ENCODE measurements around the gene IKBIP. TPM values are rescaled to one million over a fixed set of nuclear protein-coding genes. Genes with fewer than 3 reads are reported as not detected.

IKBIP gene
- total and polyA plus RNA-seq, 9 of the 15 experiments (the other 6 are each of a cell fraction or from before 2014, with no cell fraction given) = 3.3 to 19.5 (median 14.9) TPM

DNA sequence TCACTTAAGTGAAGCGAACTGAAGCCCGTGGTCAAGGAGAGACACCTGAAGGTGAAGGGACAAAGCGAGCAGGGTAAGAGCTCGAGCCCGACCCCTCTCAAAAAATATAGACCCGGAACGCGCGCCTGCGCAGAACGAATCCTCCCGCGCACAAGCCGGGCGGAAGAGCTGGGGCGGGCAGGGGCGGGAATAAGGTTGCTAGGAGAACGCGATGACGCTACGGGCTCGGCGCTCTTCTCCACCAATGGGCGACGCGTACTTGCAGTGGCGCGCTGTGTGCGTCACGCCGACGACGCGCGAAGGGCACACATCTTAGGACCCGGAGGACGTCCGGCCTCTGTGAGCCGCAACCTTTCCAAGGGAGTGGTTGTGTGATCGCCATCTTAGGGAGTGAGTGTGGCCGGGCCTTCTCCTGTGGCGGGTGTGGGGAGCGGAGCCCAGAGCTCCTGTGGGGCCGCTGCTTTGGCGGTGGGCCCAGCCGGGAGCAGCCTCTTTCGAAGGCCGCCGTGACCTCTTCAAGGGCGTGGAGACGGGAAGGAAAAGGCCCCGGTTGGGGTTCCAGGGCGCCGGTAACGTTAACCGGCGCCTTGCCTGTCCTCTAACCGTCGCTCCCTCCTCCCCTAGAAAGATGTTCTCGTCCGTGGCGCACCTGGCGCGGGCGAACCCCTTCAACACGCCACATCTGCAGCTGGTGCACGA, 51.1 kb downstream of the IKBIP start, which contains the start of gene SLC25A3 (continued):
- TF ChIP-seq AFF4 (CRISPR knock-in tag; IDR thresholded peaks at IDR 0.05) (no peak), SNRNP70 (optimal IDR thresholded peaks at IDR 0.05; ENCODE audit: low read depth, low read length) (no peak), GTF2A2 (tag; IDR thresholded peaks at IDR 0.05) (no peak), BCL6 (CRISPR knock-in tag; IDR thresholded peaks at IDR 0.05) (no peak), BRD9 (IDR thresholded peaks at IDR 0.05; ENCODE audit: low read depth, partially characterized antibody) (no peak), PHF21A (IDR thresholded peaks at IDR 0.05; ENCODE audit: borderline replicate concordance, low read depth) (no peak), ATF1 (CRISPR knock-in tag; IDR thresholded peaks at IDR 0.05) (peak; percentile 95), ATF1 (tag; IDR thresholded peaks at IDR 0.05) (peak; percentile 99), RB1 (IDR thresholded peaks at IDR 0.05; ENCODE audit: low read depth) (peak; percentile 85), ZMIZ1 (IDR thresholded peaks at IDR 0.05; ENCODE audit: low read depth in 2 of 2, low read length in 2 of 2) (peak in 1 of 2 experiments; percentile 69; a peak in 2 of 4 replicates), HEY1 (CRISPR knock-in tag; IDR thresholded peaks at IDR 0.05; ENCODE audit: borderline replicate concordance) (no peak), POLR3A (IDR thresholded peaks at IDR 0.05; ENCODE audit: borderline replicate concordance, extremely low read depth, insufficient read depth, insufficient read length) (no peak), XRCC4 (IDR thresholded peaks at IDR 0.05; ENCODE audit: extremely low read depth, insufficient read depth, insufficient read length) (no peak), MAFK (IDR thresholded peaks at IDR 0.05; ENCODE audit: low read length) (no peak), ZNF589 (CRISPR knock-in tag; IDR thresholded peaks at IDR 0.05; ENCODE audit: low read depth) (no peak), DMBX1 (CRISPR knock-in tag; IDR thresholded peaks at IDR 0.05; ENCODE audit: borderline replicate concordance) (no peak), HOXB6 (CRISPR knock-in tag; IDR thresholded peaks at IDR 0.05; ENCODE audit: borderline replicate concordance) (no peak)
- TF ChIP-seq, protein P1, sequence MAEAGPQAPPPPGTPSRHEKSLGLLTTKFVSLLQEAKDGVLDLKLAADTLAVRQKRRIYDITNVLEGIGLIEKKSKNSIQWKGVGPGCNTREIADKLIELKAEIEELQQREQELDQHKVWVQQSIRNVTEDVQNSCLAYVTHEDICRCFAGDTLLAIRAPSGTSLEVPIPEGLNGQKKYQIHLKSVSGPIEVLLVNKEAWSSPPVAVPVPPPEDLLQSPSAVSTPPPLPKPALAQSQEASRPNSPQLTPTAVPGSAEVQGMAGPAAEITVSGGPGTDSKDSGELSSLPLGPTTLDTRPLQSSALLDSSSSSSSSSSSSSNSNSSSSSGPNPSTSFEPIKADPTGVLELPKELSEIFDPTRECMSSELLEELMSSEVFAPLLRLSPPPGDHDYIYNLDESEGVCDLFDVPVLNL (CRISPR knock-in tag; IDR thresholded peaks at IDR 0.05; ENCODE audit: low read depth) = peak; percentile 73; the same call in 1 of the 2 replicates
- TF ChIP-seq, protein P2, sequence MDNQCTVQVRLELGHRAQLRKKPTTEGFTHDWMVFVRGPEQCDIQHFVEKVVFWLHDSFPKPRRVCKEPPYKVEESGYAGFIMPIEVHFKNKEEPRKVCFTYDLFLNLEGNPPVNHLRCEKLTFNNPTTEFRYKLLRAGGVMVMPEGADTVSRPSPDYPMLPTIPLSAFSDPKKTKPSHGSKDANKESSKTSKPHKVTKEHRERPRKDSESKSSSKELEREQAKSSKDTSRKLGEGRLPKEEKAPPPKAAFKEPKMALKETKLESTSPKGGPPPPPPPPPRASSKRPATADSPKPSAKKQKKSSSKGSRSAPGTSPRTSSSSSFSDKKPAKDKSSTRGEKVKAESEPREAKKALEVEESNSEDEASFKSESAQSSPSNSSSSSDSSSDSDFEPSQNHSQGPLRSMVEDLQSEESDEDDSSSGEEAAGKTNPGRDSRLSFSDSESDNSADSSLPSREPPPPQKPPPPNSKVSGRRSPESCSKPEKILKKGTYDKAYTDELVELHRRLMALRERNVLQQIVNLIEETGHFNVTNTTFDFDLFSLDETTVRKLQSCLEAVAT (IDR thresholded peaks at IDR 0.05) = 0 out of 4 replicates have a peak, but pooled peaks have one; percentile 17 to 47

Data from K562 (cell line).